HG02642 (cell line): ENCODE data around the gene DNAH6.

Experiments used
- ATAC-seq: cut with Tn5 transposase; IDR thresholded peaks from one replicate; pipeline ENCODE4 v1.9.1; 2021; ENCODE audit warnings: mild to moderate bottlenecking; ENCODE audit not compliant: unreplicated experiment, poor library complexity

Gene DNAH6

GRCh38 chr2:84686783-84687476 is 170.6 kb downstream of the DNAH6 start:
- ATAC-seq: no peak

DNA sequence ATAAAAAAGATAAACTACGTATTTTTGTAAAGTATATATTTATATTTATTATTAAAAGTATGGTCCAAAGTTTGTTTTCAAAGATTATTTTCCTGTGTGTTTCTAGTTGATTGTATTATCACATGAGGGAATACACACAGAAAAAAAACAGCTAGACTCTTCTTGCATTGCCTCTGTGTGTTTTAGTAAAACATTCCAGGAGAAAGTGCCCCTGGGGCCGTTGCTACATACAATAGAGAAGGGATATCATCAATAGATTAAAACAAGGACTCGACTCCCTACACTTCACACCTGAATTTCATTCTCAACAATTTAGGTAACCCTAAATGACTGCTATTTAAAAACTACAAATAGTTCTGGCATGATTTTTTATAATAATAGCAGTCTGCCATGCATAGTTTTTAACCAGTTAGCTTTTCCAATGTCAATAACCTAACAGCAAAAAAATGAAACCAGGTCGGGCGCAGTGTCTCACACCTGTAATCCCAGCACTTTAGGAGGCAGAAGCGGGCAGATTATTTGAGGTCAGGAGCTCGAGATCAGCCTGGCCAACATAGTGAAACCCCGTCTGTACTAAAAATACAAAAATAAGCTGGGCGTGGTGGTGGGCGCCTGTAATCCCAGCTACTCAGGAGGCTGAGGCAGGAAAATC is 171.3 kb downstream of the DNAH6 start:
- ATAC-seq: no peak

GRCh38 chr2:84690225-84690624 is 173.9 kb downstream of the DNAH6 start:
- no peak for ATAC-seq

DNA sequence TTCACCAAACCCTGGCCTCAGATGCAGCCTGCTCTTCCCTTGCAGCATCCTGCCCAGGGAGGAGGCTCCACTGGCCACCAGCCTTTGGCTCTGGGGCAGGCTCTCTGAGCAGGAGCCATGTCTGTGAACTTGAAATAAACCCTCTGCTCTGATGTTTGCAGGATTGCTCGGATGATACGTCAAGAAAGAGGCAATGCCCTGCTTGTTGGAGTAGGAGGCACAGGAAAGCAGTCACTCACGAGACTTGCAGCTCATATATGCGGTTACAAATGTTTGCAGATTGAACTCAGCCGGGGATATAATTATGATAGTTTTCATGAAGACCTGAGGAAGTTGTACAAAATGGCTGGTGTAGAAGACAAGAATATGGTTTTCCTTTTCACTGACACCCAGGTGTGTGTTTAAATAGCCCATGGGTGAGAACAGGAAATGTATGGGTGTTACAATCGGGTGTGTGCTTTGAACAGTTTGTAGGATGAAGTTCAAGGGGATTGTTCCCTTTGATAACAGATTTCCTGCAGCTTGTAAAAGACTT is 177.9 kb downstream of the DNAH6 start:
- ATAC-seq: no peak

- no peak for ATAC-seq
These were observed 181.6 kb downstream of the DNAH6 start for GRCh38 chr2:84697895-84698294.

GRCh38 chr2:84700006-84700405 is 183.7 kb downstream of the DNAH6 start:
- ATAC-seq: no peak

GRCh38 chr2:84701880-84702279 is 185.6 kb downstream of the DNAH6 start:
- no peak for ATAC-seq

- ATAC-seq: no peak
These were observed 186.6 kb downstream of the DNAH6 start for GRCh38 chr2:84702941-84703340.

DNA sequence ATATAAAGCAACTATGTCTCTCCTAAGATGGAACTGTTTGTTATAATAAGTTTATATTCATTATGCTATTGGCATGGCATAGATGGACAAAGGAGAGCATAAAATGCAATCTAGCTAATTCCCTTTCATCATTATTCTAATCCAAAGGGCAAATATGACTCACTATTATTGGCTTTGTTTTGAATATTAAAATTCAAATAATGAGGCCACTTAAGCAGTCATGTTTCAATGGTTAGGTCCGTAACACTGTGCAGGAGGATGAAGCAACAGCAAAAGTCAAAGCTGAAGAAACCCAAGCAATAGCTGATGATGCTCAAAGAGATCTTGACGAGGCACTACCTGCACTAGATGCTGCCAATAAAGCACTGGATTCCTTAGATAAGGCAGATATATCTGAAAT is 187.5 kb downstream of the DNAH6 start:
- no peak for ATAC-seq

DNA sequence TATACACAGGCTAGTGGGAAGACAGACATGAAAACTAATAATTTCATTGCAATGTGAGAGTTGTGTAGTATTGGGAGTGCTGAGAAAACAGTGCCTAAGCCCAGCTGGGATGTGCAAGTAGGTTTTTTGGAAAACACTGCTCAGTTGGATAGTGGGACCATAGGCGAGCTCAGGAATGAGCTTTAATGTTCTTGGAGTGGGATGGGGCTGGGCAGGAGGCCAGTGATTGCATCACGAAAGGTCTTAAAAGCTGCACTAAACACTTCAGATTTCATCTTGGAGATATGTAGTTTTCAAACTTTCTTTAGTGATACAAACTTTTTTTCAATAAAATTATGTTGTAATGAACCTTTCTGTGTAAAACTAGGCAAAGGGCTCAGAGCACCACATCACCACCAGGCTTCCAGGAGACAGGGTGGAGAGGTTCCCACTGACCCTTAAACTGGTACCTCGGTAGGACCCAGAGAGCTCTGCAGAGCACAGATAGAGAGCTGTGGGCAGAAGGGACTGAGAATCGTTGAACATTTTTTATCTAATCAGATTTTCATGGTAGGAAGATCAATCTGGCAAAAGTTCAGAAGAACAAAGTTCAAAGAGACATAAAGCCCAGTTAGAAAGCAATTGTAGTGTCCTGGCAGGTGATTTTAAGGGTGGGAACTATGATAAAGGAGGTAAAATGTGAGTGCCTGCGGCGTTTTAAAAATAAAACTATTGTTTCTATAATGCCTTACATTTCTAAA is 188.4 kb downstream of the DNAH6 start:
- no peak for ATAC-seq

GRCh38 chr2:84705858-84706257 is 189.6 kb downstream of the DNAH6 start:
- ATAC-seq: no peak

- no peak for ATAC-seq
These were observed 192.1 kb downstream of the DNAH6 start for GRCh38 chr2:84708442-84708841.

DNA sequence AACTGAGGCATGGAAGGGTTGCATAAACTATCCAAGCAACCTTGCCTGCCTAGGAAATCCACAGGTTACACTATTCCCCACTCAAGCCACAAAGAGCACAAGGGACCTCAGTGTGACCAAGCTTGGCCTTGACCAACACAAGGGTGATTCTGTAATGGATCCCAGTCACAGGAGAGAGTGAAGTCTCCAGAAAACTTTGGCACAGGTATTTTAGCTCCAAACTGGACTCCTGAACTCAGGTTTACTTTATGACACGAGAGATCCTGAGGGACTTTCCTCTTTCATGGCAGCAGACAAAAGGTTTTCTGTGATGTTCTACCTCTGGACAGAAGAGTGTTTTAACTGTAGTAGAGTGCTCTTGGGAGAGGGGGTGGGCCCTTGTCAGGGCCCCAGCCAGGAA is 195.4 kb downstream of the DNAH6 start:
- ATAC-seq: no peak

GRCh38 chr2:84713441-84713840 is 197.1 kb downstream of the DNAH6 start:
- ATAC-seq: no peak

- no peak for ATAC-seq
These were observed 200.3 kb downstream of the DNAH6 start for GRCh38 chr2:84716564-84716963.

- no peak for ATAC-seq
These were observed 201.0 kb downstream of the DNAH6 start for GRCh38 chr2:84717302-84717701.

DNA sequence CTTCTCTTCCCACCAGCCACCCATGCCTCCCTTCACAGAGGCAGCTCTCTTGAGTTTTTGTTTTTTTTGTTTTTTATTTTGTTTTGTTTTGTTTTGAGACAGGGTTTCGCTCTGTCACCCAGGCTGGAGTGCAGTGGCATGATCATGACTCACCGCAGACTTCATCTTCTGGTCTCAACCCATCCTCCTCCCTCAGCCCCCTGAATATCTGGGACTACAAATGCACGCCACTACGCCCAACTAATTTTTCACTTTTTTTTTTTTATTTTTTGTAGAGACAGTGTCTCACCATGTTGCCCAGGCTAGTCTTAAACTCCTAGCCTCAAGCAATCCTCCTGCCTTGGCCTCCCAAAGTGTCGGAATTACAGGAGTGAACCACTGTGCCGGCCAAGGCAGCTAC is 203.1 kb downstream of the DNAH6 start:
- ATAC-seq: no peak

DNA sequence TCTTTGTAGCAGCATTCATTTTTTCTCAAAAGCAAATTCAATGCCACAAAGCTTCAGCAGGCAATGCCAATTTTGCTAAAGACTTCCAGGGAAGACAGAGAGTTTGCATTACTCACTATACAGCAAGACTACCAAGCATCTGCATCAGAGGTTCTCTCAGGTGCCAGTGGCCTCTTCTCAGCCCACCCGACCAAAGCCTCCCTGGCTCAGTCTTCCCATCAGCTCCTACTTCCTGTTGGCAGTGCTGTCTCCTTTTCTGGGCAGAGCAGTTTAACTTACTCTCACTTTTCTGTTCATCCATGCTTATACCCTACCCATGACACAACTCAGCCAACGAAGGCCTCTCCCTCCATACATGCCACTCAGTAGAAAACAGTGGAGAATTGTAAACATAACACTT is 207.5 kb downstream of the DNAH6 start:
- ATAC-seq: no peak

DNA sequence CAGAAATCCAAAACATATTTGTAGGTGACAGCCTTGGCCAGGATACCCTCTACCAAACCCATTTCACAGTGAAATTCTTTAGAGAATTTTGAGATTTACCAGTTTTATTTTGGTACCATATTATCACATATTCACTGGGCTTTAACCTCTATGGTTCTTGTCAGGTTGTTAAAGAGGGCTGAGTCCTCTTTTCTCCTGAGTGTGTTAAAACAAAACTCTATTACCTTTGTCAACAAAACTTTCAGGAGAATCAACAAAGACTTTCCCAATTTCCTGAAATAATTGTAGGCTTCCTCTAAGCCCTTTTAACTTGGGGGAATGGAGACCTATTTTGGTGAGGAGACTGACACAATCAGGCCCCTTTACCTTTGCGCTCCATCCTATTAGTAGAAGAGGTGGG is 209.4 kb downstream of the DNAH6 start:
- ATAC-seq: no peak

GRCh38 chr2:84727315-84727714 is 211.0 kb downstream of the DNAH6 start:
- no peak for ATAC-seq

- ATAC-seq: no peak
These were observed 212.9 kb downstream of the DNAH6 start for GRCh38 chr2:84729224-84729623.
